Neural cell (in vitro differentiated cells): ENCODE results near the gene CCND3. TPM values are rescaled to one million over a fixed set of nuclear protein-coding genes. Genes with fewer than 3 reads are reported as not detected.

Source experiments
- H2AFZ ChIP-seq: fragments of 200-600, 300-800 bp; sonication (generic), shearing (Covaris generic); 2 replicates; pipeline ENCODE4 v1.6.0; 2014; ENCODE audit warnings: low read depth, mild to moderate bottlenecking, antibody characterized with exemption, low read length, moderate library complexity
- H3F3A ChIP-seq: fragments of 200-600 bp; shearing (Covaris generic); 2 replicates; pipeline ENCODE4 v1.6.1; 2016; ENCODE audit warnings: mild to moderate bottlenecking, moderate library complexity, mixed read lengths, antibody characterized with exemption, low read length; ENCODE audit not compliant: insufficient read depth, poor library complexity, severe bottlenecking
- H3K27ac ChIP-seq: fragments of 200-600, 300-800 bp; sonication (generic), shearing (Covaris generic); 2 replicates; pipeline ENCODE4 v1.5.1; 2014; ENCODE audit warnings: mild to moderate bottlenecking, low read length, moderate library complexity
- H3K27me3 ChIP-seq: fragments of 300-800, 200-600 bp; sonication (generic), shearing (Covaris generic); 2 replicates; pipeline ENCODE4 v1.6.0; 2014; ENCODE audit warnings: mild to moderate bottlenecking, low read depth, low read length, moderate library complexity; ENCODE audit not compliant: insufficient read depth
- H3K36me3 ChIP-seq: fragments of 300-800, 200-600 bp; sonication (generic), shearing (Covaris generic); 2 replicates; pipeline ENCODE4 v1.5.1; 2014; ENCODE audit warnings: mild to moderate bottlenecking, antibody characterized with exemption, low read length, moderate library complexity; ENCODE audit not compliant: insufficient read depth
- H3K4me2 ChIP-seq: fragments of 300-800, 200-600 bp; sonication (generic), shearing (Covaris generic); 2 replicates; pipeline ENCODE4 v1.6.0; 2014; ENCODE audit warnings: mild to moderate bottlenecking, low read length
- H3K4me3 ChIP-seq: fragments of 300-800, 200-600 bp; sonication (generic), shearing (Covaris generic); 2 replicates; pipeline ENCODE4 v1.5.1; 2014; ENCODE audit warnings: mild to moderate bottlenecking, low read length, moderate library complexity
- H3K79me2 ChIP-seq: fragments of 200-600 bp; shearing (Covaris generic); replicated peaks from 2 replicates; pipeline ENCODE4 v1.6.0; 2014; ENCODE audit warnings: mild to moderate bottlenecking, low read length, moderate library complexity; ENCODE audit not compliant: insufficient read depth
- H3K9ac ChIP-seq: fragments of 300-800, 200-600 bp; sonication (generic), shearing (Covaris generic); 2 replicates; pipeline ENCODE4 v1.6.1; 2016; ENCODE audit warnings: mild to moderate bottlenecking, low read length, mixed read lengths
- H3K9me2 ChIP-seq: fragments of 200-600 bp; shearing (Covaris generic); 2 replicates; pipeline ENCODE4 v1.6.1; 2016; ENCODE audit warnings: mild to moderate bottlenecking, low read length, mixed read lengths; ENCODE audit not compliant: insufficient read depth
- H3K9me3 ChIP-seq: fragments of 200-600, 300-800 bp; sonication (generic), shearing (Covaris generic); 2 replicates; pipeline ENCODE4 v1.6.1; 2016; ENCODE audit warnings: mild to moderate bottlenecking, mixed run types, low read length, moderate library complexity, mixed read lengths
- H4K20me1 ChIP-seq: fragments of 200-600 bp; shearing (Covaris generic); 2 replicates; pipeline ENCODE4 v1.6.1; 2016; ENCODE audit warnings: mild to moderate bottlenecking, mixed run types; ENCODE audit not compliant: insufficient read depth
- CTCF ChIP-seq: fragments of 450-650 bp; IDR thresholded peaks from 2 replicates; pipeline ENCODE4 v1.5.1; 2014; ENCODE audit warnings: antibody characterized with exemption, mild to moderate bottlenecking, moderate library complexity; ENCODE audit not compliant: poor library complexity, severe bottlenecking
- EP300 ChIP-seq: fragments of 450-650 bp; conservative IDR thresholded peaks from 2 replicates; pipeline ENCODE4 v1.6.1; 2014; ENCODE audit warnings: antibody characterized with exemption, mild to moderate bottlenecking, moderate library complexity; ENCODE audit not compliant: poor library complexity, severe bottlenecking
- EZH2 ChIP-seq: fragments of 200-600, 300-800 bp; shearing (Covaris generic), sonication (generic); IDR thresholded peaks from 2 replicates; pipeline ENCODE4 v1.6.1; 2014; ENCODE audit warnings: antibody characterized with exemption, low read length, borderline replicate concordance, mild to moderate bottlenecking; ENCODE audit not compliant: insufficient read depth, poor library complexity, severe bottlenecking
- MXI1 ChIP-seq: fragments of 450-650 bp; conservative IDR thresholded peaks from 2 replicates; pipeline ENCODE4 v1.6.1; 2014; ENCODE audit warnings: antibody characterized with exemption, mild to moderate bottlenecking; ENCODE audit not compliant: poor library complexity, severe bottlenecking
- POLR2AphosphoS5 ChIP-seq: IDR thresholded peaks from 2 replicates; pipeline ENCODE4 v1.6.1; 2012
- RAD21 ChIP-seq: fragments of 450-650 bp; conservative IDR thresholded peaks from 2 replicates; pipeline ENCODE4 v1.6.1; 2014; ENCODE audit warnings: antibody characterized with exemption, mild to moderate bottlenecking, moderate library complexity
- REST ChIP-seq: IDR thresholded peaks from 2 replicates; pipeline ENCODE4 v1.6.1; 2012; ENCODE audit warnings: borderline replicate concordance
- SMC3 ChIP-seq: fragments of 450-650 bp; conservative IDR thresholded peaks from 2 replicates; pipeline ENCODE4 v1.6.1; 2014; ENCODE audit warnings: antibody characterized with exemption, mild to moderate bottlenecking, moderate library complexity; ENCODE audit not compliant: poor library complexity
- TAF1 ChIP-seq: IDR thresholded peaks from 2 replicates; pipeline ENCODE4 v1.6.1; 2012; ENCODE audit warnings: low read depth
- polyA plus RNA-seq: library from polyadenylated mRNA; depleted of rRNA; stranded (reverse); fragments of >200 nt; gene quantifications from 2 replicates; pipeline ENCODE4 v1.2.3, GENCODE V29; 2014

CCND3 gene
- polyA plus RNA-seq, 1 donor from 2014 or later: 15.7 TPM

GRCh38 chr6:41885930-41886329 lies 55.7 kb downstream of the CCND3 start:
- Histone ChIP-seq H3K9me3 (no peaks in the 10 kb centered on the region), H3K4me3 (no peak overlapping the region), H4K20me1 (no peaks in the 10 kb centered on the region), H3K9ac (no peak overlapping the region), H3K4me2 (no peak overlapping the region), H2AFZ (no peak overlapping the region), H3K79me2 (peaks cover 52% of the 10 kb centered on the region), H3K36me3 (peaks cover 6% of the 10 kb centered on the region), H3K9me2 (no peaks in the 10 kb centered on the region), H3K27me3 (no peaks in the 10 kb centered on the region), H3F3A (no peaks in the 10 kb centered on the region), H3K27ac (no peak overlapping the region)
- TF ChIP-seq REST: no peak
- no peak for TF ChIP-seq CTCF
- no peak for TF ChIP-seq EZH2
- no peak for TF ChIP-seq EP300
- TF ChIP-seq RAD21: no peak
- TF ChIP-seq SMC3: no peak
- TF ChIP-seq TAF1: no peak
- TF ChIP-seq MXI1: no peak
- no peak for TF ChIP-seq POLR2AphosphoS5

GRCh38 chr6:41884957-41885356 lies 56.7 kb downstream of the CCND3 start:
- peaks cover 48% of the 10 kb centered on the region for H3K79me2 ChIP-seq
- no peak overlapping the region for H3K4me2 ChIP-seq
- H3F3A ChIP-seq: no peaks in the 10 kb centered on the region
- no peak overlapping the region for H3K27ac ChIP-seq
- H2AFZ ChIP-seq: no peak overlapping the region
- no peaks in the 10 kb centered on the region for H3K9me3 ChIP-seq
- peaks cover 6% of the 10 kb centered on the region for H3K36me3 ChIP-seq
- no peaks in the 10 kb centered on the region for H3K9me2 ChIP-seq
- no peaks in the 10 kb centered on the region for H3K27me3 ChIP-seq
- no peak overlapping the region for H3K9ac ChIP-seq
- TF ChIP-seq EP300 (no peak), REST (no peak), POLR2AphosphoS5 (no peak), EZH2 (no peak), CTCF (no peak), RAD21 (no peak), TAF1 (no peak), SMC3 (no peak)
- H3K4me3 ChIP-seq: no peak overlapping the region
- H4K20me1 ChIP-seq: no peaks in the 10 kb centered on the region
